NCI-H69 (cell line): Measurements from ENCODE around the gene CATSPER1.

Experiments used
- DNase-seq: peaks from one replicate; lab custom pipeline; 2025; lab: John Stamatoyannopoulos, UW

CATSPER1 gene

DNA sequence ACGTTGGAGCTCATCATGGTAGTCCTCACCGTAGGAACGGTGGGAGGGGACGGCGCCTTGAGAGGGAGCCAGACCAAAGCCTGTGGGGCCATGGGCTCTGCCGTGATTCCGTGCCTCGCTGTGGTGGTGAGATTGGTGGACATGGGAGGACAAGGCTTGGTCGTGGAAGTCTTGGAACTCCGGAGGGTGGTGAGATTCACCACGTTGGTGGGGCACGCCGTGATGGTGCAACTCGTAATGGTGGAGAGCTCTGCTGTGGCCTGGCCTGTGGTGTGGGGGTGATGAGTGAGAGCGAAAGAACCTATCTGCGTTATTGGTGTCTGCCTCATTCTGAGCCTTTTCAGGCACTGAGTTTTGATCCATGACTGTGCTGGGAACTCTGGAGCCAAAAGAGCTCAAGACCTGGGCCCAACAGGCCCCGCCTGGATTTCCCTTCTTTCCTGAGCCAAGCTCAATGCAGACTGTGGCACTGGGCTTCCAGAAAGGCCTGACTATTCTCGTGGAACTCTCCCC, at the start of gene CATSPER1:
Gene CATSPER1 (minus strand): TSS at position 463 of the 513 bp plus-strand sequence. CDS start 100 bp downstream, at position 363.
- no peak for DNase-seq

DNA sequence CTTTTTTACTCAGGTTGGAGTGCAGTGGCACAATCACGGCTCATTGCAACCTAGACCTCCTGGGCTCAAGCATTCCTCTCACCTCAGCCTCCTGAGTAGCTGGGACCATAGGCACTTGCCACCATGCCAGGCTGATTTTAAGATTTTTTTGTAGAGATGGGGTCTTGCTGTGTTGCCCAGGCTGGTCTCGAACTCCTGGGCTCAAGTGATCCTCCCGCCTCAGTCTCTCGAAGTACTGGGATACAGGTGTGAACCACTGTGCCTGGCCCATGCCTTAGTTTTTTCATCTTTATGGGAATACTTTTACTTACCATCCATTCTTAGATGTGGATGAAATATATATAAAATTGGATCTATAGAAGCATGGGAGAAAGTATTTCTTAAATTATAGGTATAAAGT, 49.0 kb upstream of the CATSPER1 start:
- no peak for DNase-seq

DNA sequence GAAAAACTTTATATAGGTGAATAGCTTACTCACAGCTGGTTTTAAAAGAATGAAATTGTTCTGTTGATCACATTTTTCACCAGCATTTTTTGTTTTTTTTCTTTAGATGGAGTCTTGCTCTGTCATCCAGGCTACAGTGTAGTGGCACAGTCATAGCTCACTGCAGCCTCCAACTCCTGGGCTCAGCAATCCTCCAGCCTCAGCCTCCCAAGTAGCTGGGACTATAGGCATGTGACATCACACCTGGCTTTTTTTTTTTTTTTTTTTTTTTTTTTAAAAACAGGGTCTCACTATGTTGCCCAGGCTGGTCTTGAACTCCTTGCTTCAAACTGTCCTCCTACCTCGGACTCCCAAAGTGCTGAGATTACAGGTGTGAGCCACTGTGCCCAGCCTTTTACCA, 47.4 kb upstream of the CATSPER1 start:
- DNase-seq = no peak

DNA sequence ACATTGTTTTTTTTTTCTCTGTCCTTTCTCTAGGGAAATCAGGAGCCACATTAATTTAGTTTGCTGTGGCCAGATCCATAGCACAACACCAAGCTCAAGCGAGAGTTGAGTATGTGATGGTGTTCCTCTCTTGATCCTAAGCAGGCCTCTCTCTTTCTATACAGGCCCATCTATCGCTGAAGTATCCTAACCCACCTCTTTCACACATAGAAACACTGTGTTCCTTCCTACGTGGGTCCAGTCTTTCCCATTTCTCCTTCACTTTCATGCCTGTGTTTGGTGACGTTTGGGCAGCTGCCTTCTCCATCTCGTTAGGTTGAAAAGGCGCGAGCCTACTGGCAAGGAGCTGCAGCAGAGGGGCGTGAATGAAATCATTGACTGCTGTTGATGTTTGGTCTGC, 46.2 kb upstream of the CATSPER1 start:
- no peak for DNase-seq

DNA sequence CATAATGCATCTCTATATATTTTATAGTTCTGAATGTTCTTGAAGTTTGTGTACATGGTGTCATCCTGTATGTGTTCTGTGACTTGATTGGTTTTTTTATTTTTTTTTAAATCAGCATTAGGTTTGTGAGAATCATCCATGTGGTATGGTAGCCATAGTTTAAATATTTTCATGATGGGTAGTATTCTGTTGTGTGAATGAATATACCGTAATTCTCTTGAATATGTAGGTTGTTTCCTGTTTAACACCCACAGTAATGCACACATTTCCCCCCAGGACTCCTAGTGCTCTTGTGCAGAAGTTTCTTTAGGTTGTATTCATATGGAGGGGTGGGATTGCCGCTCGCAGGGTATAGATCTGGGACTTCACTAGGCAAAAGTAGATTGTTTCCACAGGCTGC, 45.8 kb upstream of the CATSPER1 start:
- no peak for DNase-seq

DNA sequence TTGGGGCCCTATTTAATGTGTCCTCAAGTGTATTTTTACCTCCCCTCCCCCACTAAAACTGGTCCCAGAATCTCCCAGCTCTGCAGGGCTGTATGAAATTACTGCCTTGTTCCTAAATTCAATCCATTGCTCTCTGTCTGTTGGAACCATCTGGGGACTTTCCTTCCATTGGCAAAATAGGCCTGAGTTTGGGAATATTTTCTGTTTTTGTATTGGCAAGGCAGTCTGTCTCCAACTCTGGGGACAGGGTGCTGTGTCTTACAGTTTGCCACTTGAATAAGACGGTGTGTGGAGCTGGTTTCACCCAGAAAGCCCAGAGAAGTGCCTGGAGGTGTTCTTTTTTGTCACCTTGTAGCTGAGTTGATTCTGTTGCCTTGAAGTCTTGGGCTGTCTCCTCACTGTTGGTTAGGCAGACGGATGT, 45.1 kb upstream of the CATSPER1 start:
- DNase-seq = no peak

DNA sequence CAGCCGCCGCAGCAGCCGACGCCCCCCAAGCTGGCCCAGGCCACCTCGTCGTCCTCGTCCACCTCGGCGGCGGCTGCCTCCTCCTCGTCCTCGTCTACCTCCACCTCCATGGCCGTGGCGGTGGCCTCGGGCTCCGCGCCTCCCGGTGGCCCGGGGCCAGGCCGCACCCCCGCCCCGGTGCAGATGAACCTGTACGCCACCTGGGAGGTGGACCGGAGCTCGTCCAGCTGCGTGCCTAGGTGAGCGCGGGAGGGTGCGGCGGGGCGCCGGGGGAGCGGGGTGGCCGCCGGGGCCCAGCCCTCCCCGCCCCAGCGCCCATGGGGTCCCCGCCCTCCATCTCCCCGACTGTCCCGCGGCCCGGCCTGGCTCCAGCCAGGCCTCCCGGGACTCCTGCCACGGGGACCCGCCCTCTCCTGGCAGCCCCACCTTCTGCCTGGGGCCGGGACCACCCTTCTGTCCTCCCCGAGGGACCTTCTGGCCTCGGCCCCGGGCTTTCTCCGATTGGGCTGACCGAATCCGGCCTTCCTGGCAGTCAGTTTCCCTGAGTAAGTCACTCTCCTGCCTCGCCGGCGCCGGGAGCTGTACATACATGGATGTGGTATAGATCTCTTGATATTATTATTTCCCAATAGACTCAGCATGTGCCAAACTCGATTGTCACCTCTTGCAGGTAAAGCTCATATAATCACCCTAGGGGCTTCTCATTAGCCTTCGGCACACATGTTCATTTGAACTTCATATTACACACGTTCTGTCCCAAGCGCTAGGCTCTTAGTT, 44.5 kb upstream of the CATSPER1 start:
- peak; percentile 54 for DNase-seq

DNA sequence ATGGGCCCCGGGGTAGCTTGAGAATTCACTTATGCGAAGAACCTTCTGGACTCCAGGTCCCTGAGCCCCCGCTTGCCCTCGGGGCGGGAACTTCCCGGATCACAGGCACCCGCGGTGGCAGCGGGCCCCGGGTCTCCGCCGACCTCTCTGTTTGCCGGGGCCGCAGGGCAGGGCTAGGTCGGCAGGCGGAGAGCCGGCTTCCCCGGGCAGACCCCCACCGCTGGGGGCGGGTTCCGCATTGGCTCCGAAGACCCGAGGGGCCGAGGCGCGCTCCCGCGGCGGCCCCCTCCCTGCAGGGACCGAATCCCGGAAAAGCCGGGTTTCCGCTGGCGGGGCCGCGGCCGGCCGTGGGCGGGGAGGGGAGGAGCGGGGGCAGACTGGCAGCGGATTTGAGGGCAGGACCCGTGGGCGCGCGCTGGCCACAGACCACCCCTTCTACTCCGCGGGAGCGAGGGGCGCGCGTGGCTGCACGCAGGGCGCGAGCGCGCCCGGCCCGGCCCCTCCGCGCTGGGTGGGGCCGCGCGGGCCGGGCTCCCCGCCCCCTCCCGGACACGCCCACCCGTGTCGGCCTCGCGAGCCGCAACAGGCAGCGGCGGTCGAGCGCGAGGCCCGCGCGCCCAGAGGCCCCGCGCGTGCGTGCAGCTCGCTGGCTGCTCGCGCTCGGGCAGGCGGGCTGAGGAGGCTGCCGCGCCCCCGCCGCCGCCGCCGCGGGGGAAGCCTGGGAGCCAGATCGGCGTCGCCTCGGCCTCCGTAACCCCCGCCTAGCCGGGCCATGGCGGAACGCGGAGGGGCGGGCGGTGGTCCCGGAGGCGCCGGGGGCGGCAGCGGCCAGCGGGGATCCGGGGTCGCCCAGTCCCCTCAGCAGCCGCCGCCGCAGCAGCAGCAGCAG, 43.7 kb upstream of the CATSPER1 start, which contains the start of gene PACS1:
Gene PACS1 (plus strand): TSS at position 558 of the 889 bp plus-strand sequence. CDS start 215 bp downstream, at position 773.
- peak; percentile 85 for DNase-seq

DNA sequence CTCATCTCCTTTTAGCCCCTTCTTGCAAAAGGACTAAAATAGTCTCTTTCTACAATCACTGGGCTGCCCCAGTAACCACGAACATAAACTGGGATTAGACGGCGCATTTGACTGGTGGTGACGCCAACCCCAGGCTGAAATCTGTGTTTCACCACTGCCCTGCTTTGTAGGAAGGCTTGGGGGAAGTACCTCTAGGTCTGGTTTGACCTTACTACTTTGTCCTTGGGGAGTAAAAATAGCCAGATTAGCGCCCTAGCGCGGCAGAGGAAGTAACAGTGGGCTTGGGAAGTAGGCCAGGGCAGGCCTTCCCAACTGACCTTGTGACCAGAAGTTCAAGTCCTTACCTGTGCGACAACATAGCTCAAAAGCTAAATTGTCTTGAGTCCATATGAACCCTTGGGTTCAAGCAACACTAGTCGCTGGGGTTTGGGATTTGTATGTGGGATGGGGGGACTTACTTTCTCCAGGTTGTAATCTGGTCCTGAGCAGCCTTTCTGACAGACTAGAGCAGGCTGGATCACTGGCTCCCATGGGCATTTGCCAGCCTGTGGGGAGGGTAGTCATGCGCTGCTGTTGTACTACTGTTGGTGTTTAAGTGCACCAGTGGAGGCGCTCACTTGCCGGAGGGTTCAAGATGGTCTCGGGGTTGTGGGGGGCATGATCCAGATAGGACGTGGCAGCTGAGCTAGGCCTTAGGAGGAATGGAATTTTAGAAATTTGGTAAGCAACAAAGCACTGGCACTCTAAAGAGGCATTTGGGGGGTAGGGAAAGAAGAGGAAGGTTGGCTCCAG, 42.8 kb upstream of the CATSPER1 start:
- DNase-seq = peak; percentile 55

DNA sequence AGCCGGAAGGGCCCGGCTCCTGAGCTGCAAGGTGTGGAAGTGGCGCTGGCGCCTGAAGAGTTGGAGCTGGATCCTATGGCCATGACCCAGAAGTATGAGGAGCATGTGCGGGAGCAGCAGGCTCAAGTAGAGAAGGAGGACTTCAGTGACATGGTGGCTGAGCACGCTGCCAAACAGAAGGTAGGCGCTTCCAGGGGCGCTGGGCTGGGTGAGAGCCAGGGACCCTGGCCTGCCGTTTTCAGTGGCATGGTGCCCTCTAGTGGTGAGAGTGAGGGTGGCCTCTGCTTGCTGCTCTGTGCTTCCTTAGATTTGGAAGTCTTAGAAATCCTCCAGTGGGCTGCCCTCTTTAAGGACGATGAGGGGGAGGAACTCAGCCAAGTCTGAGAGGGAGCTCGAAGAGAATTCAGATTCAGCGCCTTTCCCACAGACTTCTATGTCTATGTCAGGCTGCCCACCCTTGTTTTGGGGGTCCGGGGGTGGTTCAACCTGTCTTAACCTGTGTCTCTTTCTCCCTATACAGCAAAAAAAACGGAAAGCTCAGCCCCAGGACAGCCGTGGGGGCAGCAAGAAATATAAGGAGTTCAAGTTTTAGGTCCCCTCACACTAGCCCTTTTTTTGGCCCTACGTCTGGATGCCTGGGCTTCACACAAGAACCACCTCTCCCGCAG, 42.0 kb upstream of the CATSPER1 start:
- peak; percentile 76 for DNase-seq

DNA sequence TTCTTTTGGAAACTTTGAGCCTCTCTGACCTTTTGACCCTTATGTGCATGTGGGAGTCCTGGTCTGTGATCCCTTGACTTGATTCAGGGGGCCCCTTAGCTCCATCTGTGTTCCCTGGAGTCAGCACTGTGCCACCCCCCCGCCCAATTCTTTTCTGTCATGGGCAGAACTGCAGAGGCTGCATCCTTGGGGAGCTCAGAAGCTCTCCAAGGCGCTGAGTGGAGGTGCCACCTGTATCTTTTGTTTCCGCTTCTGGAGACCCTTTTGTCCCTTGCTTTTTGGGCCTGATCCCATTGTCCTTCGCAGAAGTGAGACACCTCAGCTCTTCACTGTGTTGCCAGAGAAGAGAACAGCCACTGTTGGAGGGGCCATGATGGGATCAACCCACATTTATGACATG, 41.4 kb upstream of the CATSPER1 start:
- no peak for DNase-seq

DNA sequence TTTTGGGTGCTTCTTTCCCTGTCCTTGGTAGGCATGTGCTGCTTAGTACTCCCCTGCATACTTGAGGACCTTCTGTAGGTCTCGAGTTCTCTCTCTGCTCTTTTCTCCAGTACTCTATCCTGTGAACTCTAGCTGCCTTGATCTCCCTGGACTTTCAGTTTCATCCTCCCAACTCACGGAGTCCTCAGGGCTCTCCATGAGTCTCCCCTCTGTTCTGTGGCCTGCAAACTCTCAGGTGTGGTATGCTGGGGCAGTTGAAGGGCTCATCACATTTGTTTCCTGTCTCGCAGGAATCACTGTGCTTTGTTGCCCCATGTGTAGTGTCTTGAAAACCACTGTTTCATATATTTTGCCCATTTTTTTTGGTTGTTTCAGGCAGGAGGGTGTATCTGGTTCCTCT, 40.5 kb upstream of the CATSPER1 start:
- no peak for DNase-seq

DNA sequence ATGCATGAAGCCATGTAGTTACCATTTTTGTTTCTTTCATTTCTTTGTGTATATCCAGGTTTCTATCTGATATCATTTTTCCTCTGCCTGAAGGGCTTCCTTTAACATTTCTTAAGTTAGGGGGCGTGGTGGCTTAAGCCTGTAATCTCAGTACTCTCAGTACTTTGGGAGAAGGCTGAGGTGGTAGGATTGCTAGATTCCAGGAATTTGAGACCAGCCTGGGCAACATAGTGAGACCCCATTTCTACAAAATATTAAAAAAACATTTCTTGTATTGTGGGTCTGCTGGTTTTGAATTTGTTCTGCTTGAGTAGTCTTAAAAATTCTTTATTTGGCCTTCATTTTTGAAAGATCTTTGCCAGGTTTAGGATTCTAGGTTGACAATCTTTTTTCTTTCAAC, 38.3 kb upstream of the CATSPER1 start:
- no peak for DNase-seq

DNA sequence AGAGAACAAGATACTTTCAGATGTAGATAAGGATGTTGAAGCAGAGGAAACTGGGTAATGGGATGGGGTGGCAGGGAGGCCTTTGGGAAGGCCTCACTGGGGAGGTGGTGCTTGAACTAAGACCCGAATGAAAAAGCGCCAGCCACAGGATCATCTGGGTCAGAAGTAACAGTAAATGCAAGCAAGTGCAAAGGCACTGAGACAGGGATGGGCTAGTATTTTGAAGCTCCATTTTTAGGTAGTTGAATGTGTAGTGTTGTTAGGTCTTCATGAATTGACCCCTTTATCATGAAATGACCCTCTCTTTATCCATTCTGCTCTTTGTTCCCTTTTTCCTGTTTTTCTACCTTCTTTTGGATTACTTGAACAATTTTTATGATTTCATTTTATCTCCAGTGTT, 37.6 kb upstream of the CATSPER1 start:
- no peak for DNase-seq

DNA sequence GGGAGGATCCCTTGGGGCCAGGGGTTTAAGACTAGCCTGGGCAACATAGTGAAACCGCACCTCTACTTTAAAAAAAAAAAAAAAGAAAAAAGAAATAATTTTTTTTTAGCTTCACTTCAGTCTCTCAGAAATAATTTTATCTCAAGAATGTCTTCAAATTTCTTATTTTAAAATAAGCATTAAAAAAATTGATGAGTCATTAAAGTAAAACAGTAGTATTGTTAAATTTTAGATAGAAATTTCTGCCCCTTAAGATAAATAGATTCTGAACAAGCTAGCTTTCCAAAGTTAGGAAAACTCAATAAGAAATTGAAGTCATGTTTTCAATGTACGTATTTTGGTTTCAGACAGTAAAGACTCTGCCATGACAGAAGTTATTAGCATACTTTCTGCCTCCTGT, 36.1 kb upstream of the CATSPER1 start:
- DNase-seq = no peak

DNA sequence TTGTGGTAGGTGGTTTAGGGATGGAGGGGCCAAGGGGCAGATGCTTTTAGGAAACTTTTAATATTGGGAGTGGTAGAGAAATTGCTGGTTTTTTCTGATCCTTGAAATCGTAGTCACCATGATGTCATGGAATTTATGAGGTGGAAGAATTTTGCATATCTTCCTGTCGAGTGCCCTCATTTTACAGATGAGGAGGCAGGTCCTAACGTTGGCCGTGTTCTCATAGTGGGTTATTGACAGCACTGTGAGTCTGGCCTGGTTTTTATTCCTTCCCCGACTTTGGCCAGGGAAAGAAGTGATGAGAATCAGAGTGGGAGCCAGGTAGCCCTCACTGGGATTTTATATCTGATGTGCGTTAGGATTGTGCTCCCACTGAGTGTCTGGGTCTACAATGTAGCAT, 35.0 kb upstream of the CATSPER1 start:
- no peak for DNase-seq

DNA sequence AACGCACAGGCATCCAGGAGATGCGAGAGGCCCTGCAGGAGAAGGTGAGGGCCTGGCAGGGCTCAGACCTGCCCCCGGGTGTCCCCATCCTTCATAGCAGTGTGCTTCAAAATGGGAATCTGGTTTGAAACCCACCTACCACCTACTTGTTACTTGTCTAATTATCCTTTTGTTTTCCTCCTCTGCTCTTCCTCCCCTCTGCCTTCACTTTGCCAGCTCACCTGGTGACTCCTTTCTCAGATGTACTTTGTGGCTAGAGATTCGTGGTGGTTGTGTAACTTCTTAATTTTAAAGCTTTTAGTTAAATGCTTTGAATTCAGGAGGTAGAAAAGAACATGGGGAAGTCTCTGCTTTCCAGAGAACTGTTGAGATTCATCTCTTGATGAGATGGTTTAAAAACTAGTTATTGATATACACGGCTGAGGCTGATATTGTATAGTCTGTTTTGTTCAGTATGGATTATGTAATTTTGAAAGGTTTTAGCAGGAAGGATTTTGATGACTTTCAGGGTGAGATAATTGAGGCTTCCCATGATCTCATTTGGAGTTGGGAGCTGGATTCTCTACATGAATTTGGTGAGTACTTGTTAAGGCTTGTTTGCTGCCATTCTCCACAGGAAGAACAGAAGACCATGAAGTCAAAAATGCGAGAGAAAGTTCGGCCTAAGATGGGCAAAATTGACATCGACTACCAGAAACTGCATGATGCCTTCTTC, 33.8 kb upstream of the CATSPER1 start:
- no peak for DNase-seq

DNA sequence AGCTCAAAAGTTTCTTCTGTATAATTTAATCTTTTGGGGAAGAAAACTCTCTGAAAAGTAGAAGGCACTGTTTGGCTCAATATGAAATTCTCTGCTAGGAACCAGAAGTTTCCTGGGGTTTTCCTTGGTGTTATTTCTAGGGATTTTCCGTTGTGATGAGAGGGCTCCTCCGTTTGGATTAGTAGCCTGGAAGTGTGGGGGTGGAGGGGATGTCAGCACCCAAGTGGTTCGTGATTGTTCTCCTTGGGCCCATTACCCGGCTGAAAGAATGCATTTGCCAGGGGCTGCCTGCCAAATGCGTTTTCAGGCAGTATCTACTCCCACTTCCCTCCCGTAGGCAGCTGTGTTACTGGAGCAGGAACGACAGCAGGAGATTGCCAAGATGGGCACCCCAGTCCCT, 30.2 kb upstream of the CATSPER1 start:
- no peak for DNase-seq

DNA sequence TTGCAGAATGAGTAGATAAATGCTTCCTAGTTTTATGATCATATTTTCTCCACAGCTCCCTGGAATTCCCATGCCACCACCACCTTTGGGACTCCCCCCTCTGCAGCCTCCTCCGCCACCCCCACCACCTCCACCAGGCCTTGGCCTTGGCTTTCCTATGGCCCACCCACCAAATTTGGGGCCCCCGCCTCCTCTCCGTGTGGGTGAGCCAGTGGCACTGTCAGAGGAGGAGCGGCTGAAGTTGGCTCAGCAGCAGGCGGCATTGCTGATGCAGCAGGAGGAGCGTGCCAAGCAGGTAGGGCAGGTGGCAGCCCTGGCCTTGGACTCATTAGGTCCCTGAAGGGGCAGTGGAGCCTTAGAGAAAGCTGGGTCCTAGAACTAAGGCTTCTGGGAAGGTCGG, 28.7 kb upstream of the CATSPER1 start:
- DNase-seq = no peak

DNA sequence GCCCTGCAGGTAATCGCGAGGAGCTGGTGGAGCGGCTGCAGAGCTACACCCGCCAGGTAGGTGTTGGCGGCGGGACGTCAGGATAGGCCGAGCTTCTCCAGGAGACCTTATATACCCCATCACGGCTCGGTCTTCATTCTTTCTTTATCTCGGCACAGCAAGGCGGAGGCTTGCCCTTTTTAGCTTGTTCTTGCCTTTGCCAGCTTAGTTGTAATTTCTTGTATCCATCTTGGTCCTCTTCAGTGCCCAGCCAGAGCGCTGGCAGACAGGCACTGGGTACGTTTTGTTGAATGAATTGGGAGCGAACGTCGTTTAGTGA, 26.3 kb upstream of the CATSPER1 start:
- DNase-seq = no peak
